HUES64 (cell line): Measurements from ENCODE around the gene PGLYRP4.

Experiments used
- H3K27ac ChIP-seq: 2 replicates; pipeline ENCODE4 v1.7.0; 2013; ENCODE audit warnings: low read depth, low read length, inconsistent platforms
- H3K27me3 ChIP-seq: 2 replicates; pipeline ENCODE4 v1.6.1; 2013; ENCODE audit warnings: mild to moderate bottlenecking, low read length; ENCODE audit not compliant: insufficient read depth
- H3K36me3 ChIP-seq: 2 replicates; pipeline ENCODE4 v1.6.1; 2013; ENCODE audit warnings: mild to moderate bottlenecking, low read length; ENCODE audit not compliant: insufficient read depth
- H3K4me1 ChIP-seq: 2 replicates; pipeline ENCODE4 v1.6.1; 2013; ENCODE audit warnings: mild to moderate bottlenecking, low read length, moderate library complexity; ENCODE audit not compliant: insufficient read depth
- H3K4me3 ChIP-seq: 2 replicates; pipeline ENCODE4 v1.5.1; 2013; ENCODE audit warnings: mild to moderate bottlenecking, low read length, moderate library complexity
- H3K9ac ChIP-seq: 2 replicates; pipeline ENCODE4 v1.6.1; 2013; ENCODE audit warnings: mild to moderate bottlenecking, low read depth, low read length
- H3K9me3 ChIP-seq: 2 replicates; pipeline ENCODE4 v1.6.1; 2013; ENCODE audit warnings: low read depth, low read length; ENCODE audit not compliant: insufficient read depth
- WGBS: fragments of 150-250, 120-280 bp; methylation state at CpG from one replicate; pipeline ENCODE4 v1.1.7; 2013; ENCODE audit warnings: missing lambda C conversion rate; 5-methylcytosine and 5-hydroxymethylcytosine counted together

The PGLYRP4 gene

GRCh38 chr1:153374071-153374470 lies 25.4 kb upstream of the PGLYRP4 start:
- whole genome bisulfite sequencing: 77% methylated on average over 1 of the region's 2 CpGs
- Histone ChIP-seq H3K36me3 (no peaks in the 10 kb centered on the region), H3K4me3 (no peak overlapping the region), H3K27ac (no peak overlapping the region), H3K27me3 (no peaks in the 10 kb centered on the region), H3K9ac (no peak overlapping the region), H3K9me3 (0 out of 2 replicates have a peak, but pooled peaks cover 3% of the 10 kb centered on the region), H3K4me1 (no peaks in the 10 kb centered on the region)

GRCh38 chr1:153372571-153372970 lies 23.9 kb upstream of the PGLYRP4 start:
- Histone ChIP-seq H3K4me1 (no peaks in the 10 kb centered on the region), H3K27me3 (no peaks in the 10 kb centered on the region; the same call in 1 of the 2 replicates)
- 88% methylated on average over 2 of the region's 2 CpGs for WGBS

GRCh38 chr1:153371231-153371630 lies 22.6 kb upstream of the PGLYRP4 start:
- Histone ChIP-seq H3K9me3 (no peaks in the 10 kb centered on the region), H3K4me3 (no peak overlapping the region), H3K27me3 (no peaks in the 10 kb centered on the region; the same call in 1 of the 2 replicates), H3K27ac (no peak overlapping the region), H3K9ac (no peak overlapping the region), H3K36me3 (no peaks in the 10 kb centered on the region), H3K4me1 (no peaks in the 10 kb centered on the region)
- 100% methylated on average over 1 of the region's 1 CpG for WGBS

More at GRCh38 chr1:153372571-153372970, 23.9 kb upstream of the PGLYRP4 start:
- no peaks in the 10 kb centered on the region for H3K36me3 ChIP-seq
- H3K4me3 ChIP-seq: no peak overlapping the region
- H3K27ac ChIP-seq: no peak overlapping the region
- 0 out of 2 replicates have a peak, but pooled peaks cover 3% of the 10 kb centered on the region for H3K9me3 ChIP-seq
- H3K9ac ChIP-seq: no peak overlapping the region

- 85% methylated on average over 3 of the region's 3 CpGs for WGBS
- no peaks in the 10 kb centered on the region for H3K9me3 ChIP-seq
- H3K4me1 ChIP-seq: no peaks in the 10 kb centered on the region
- no peaks in the 10 kb centered on the region for H3K36me3 ChIP-seq
- H3K9ac ChIP-seq: no peak overlapping the region
- no peaks in the 10 kb centered on the region; the same call in 1 of the 2 replicates for H3K27me3 ChIP-seq
- no peak overlapping the region for H3K4me3 ChIP-seq
- no peak overlapping the region for H3K27ac ChIP-seq
Measured at GRCh38 chr1:153370146-153370545, 21.5 kb upstream of the PGLYRP4 start.

- no peak overlapping the region for H3K27ac ChIP-seq
- no peak overlapping the region for H3K9ac ChIP-seq
- H3K36me3 ChIP-seq: no peaks in the 10 kb centered on the region
- no peaks in the 10 kb centered on the region; the same call in 1 of the 2 replicates for H3K27me3 ChIP-seq
- no peaks in the 10 kb centered on the region for H3K9me3 ChIP-seq
- no peaks in the 10 kb centered on the region for H3K4me1 ChIP-seq
- no peak overlapping the region for H3K4me3 ChIP-seq
- 86% methylated on average over 1 of the region's 2 CpGs for WGBS
Measured at GRCh38 chr1:153368495-153368894, 19.9 kb upstream of the PGLYRP4 start.

GRCh38 chr1:153367090-153367489 lies 18.4 kb upstream of the PGLYRP4 start:
- Histone ChIP-seq H3K36me3 (no peaks in the 10 kb centered on the region), H3K9ac (no peak overlapping the region), H3K4me3 (no peak overlapping the region), H3K27me3 (no peaks in the 10 kb centered on the region; the same call in 1 of the 2 replicates), H3K9me3 (no peaks in the 10 kb centered on the region), H3K27ac (no peak overlapping the region), H3K4me1 (no peaks in the 10 kb centered on the region)
- WGBS: 80% methylated on average over 2 of the region's 2 CpGs

GRCh38 chr1:153366261-153366660 lies 17.6 kb upstream of the PGLYRP4 start:
- Histone ChIP-seq H3K9me3 (no peaks in the 10 kb centered on the region), H3K27ac (no peak overlapping the region), H3K4me3 (no peak overlapping the region), H3K27me3 (no peaks in the 10 kb centered on the region; the same call in 1 of the 2 replicates), H3K9ac (no peak overlapping the region), H3K4me1 (no peaks in the 10 kb centered on the region), H3K36me3 (no peaks in the 10 kb centered on the region)
- 89% methylated on average over 6 of the region's 6 CpGs for WGBS

- Histone ChIP-seq H3K9ac (no peak overlapping the region), H3K9me3 (no peaks in the 10 kb centered on the region), H3K36me3 (no peaks in the 10 kb centered on the region), H3K27ac (no peak overlapping the region), H3K27me3 (no peaks in the 10 kb centered on the region; the same call in 1 of the 2 replicates), H3K4me3 (no peak overlapping the region), H3K4me1 (no peaks in the 10 kb centered on the region)
- WGBS: 85% methylated on average over 8 of the region's 8 CpGs
Measured at GRCh38 chr1:153365696-153366095, 17.1 kb upstream of the PGLYRP4 start.

GRCh38 chr1:153364766-153365666 lies 16.4 kb upstream of the PGLYRP4 start:
- Histone ChIP-seq H3K27ac (no peak overlapping the region), H3K4me3 (no peak overlapping the region), H3K4me1 (no peaks in the 10 kb centered on the region), H3K36me3 (no peaks in the 10 kb centered on the region), H3K9me3 (no peaks in the 10 kb centered on the region), H3K9ac (no peak overlapping the region), H3K27me3 (no peaks in the 10 kb centered on the region; the same call in 1 of the 2 replicates)
- 91% methylated on average over 11 of the region's 12 CpGs for WGBS

- no peak overlapping the region for H3K9ac ChIP-seq
- H3K9me3 ChIP-seq: no peaks in the 10 kb centered on the region
- H3K36me3 ChIP-seq: no peaks in the 10 kb centered on the region
- H3K4me1 ChIP-seq: no peaks in the 10 kb centered on the region
- no peaks in the 10 kb centered on the region; the same call in 1 of the 2 replicates for H3K27me3 ChIP-seq
- no peak overlapping the region for H3K4me3 ChIP-seq
- H3K27ac ChIP-seq: no peak overlapping the region
Measured at GRCh38 chr1:153364156-153364555, 15.5 kb upstream of the PGLYRP4 start.

- WGBS: 86% methylated on average over 3 of the region's 3 CpGs
- no peak overlapping the region for H3K27ac ChIP-seq
- no peaks in the 10 kb centered on the region for H3K4me1 ChIP-seq
- H3K27me3 ChIP-seq: no peaks in the 10 kb centered on the region; the same call in 1 of the 2 replicates
- H3K9ac ChIP-seq: no peak overlapping the region
- H3K36me3 ChIP-seq: no peaks in the 10 kb centered on the region
- no peak overlapping the region for H3K4me3 ChIP-seq
- H3K9me3 ChIP-seq: no peaks in the 10 kb centered on the region
Measured at GRCh38 chr1:153363641-153364040, 15.0 kb upstream of the PGLYRP4 start.
